SK-N-SH (cell line): ENCODE data around the gene ERC2. TPM values are rescaled to one million over a fixed set of nuclear protein-coding genes. Genes with fewer than 3 reads are reported as not detected.

Source experiments
- CTCF ChIA-PET: fragments of 300-600, 350-600 bp; formaldehyde crosslinking; extraction: SDS; loops from one replicate; lab custom pipeline; 2021; lab: Yijun Ruan, JAX
- POLR2A ChIA-PET: fragments of 350-600 bp; sonication (Branson Sonifier 250); formaldehyde crosslinking; extraction: SDS; loops from one replicate; lab custom pipeline; 2020; ENCODE audit warnings: antibody characterized with exemption, inconsistent platforms; lab: Yijun Ruan, JAX
- DNase-seq: peaks from one replicate; pipeline ENCODE4 v3.0.0; 2012
- H2AFZ ChIP-seq: fragments of 200-600 bp; sonication (generic); 2 replicates; pipeline ENCODE4 v1.8.1; 2016; ENCODE audit warnings: antibody characterized with exemption, mild to moderate bottlenecking, low read depth
- H3F3A ChIP-seq: fragments of 200-600 bp; sonication (generic); replicated peaks from 2 replicates; pipeline ENCODE3; 2016; ENCODE audit warnings: antibody characterized with exemption, mild to moderate bottlenecking; ENCODE audit not compliant: insufficient read depth
- H3K27ac ChIP-seq, 2 experiments: fragments of 200-500 bp in 1 of 2; fragments of 200-600 bp in 1 of 2; sonication (Bioruptor generic) in 1 of 2; sonication (generic), shearing (Covaris generic) in 1 of 2; 2 replicates each; pipeline versions ENCODE4 v1.5.1 to v1.6.1; 2014 to 2016; ENCODE audit warnings: low read depth in 2 of 2, inconsistent platforms in 1 of 2, low read length in 1 of 2, mild to moderate bottlenecking in 1 of 2, mixed read lengths in 1 of 2
- H3K27me3 ChIP-seq: fragments of 200-600 bp; sonication (generic), shearing (Covaris generic); 2 replicates; pipeline ENCODE4 v1.6.1; 2016; ENCODE audit warnings: mixed run types; ENCODE audit not compliant: insufficient read depth
- H3K36me3 ChIP-seq, 2 experiments: fragments of 200-500 bp in 1 of 2; fragments of 200-600 bp in 1 of 2; sonication (Bioruptor generic) in 1 of 2; sonication (generic) in 1 of 2; replicated peaks in 1 of 2; 2 replicates each; pipeline versions ENCODE3 to v1.5.1; 2014 to 2016; ENCODE audit warnings: low read length in 1 of 2, mild to moderate bottlenecking in 1 of 2; ENCODE audit not compliant: insufficient read depth in 2 of 2, control insufficient read depth in 1 of 2
- H3K4me1 ChIP-seq, 2 experiments: fragments of 200-500 bp in 1 of 2; fragments of 200-600 bp in 1 of 2; sonication (Bioruptor generic) in 1 of 2; sonication (generic), shearing (Covaris generic) in 1 of 2; 2 replicates each; pipeline versions ENCODE4 v1.5.1 to v1.6.1; 2014 to 2016; ENCODE audit warnings: low read depth in 1 of 2, low read length in 1 of 2, mixed run types in 1 of 2; ENCODE audit not compliant: insufficient read depth in 2 of 2, control insufficient read depth in 1 of 2
- H3K4me2 ChIP-seq: fragments of 200-600 bp; sonication (generic), shearing (Covaris generic); 2 replicates; pipeline ENCODE4 v1.6.1; 2017; ENCODE audit warnings: mixed run types
- H3K4me3 ChIP-seq, 2 experiments: fragments of 200-500 bp in 1 of 2; fragments of 200-600 bp in 1 of 2; sonication (Bioruptor generic) in 1 of 2; sonication (generic), shearing (Covaris generic) in 1 of 2; 2 replicates each; pipeline versions ENCODE4 v1.5.1 to v1.8.1; 2014 to 2016; ENCODE audit warnings: low read depth in 2 of 2, inconsistent platforms in 1 of 2, low read length in 1 of 2, mild to moderate bottlenecking in 1 of 2, mixed read lengths in 1 of 2, moderate library complexity in 1 of 2
- H3K79me2 ChIP-seq: fragments of 200-600 bp; sonication (generic); 2 replicates; pipeline ENCODE4 v1.8.1; 2017; ENCODE audit warnings: mild to moderate bottlenecking; ENCODE audit not compliant: insufficient read depth
- H3K9ac ChIP-seq: fragments of 200-600 bp; sonication (generic); 2 replicates; pipeline ENCODE4 v1.6.1; 2017; ENCODE audit warnings: mixed run types
- H3K9me2 ChIP-seq: fragments of 200-600 bp; sonication (generic); 2 replicates; pipeline ENCODE4 v1.6.1; 2017; ENCODE audit warnings: mixed run types
- H3K9me3 ChIP-seq: fragments of 200-600 bp; sonication (generic); 2 replicates; pipeline ENCODE4 v1.6.1; 2017; ENCODE audit warnings: mixed run types, mild to moderate bottlenecking, moderate library complexity
- H4K20me1 ChIP-seq: fragments of 200-600 bp; sonication (generic); 2 replicates; pipeline ENCODE4 v1.6.1; 2017; ENCODE audit warnings: mild to moderate bottlenecking, mixed run types; ENCODE audit not compliant: insufficient read depth
- CTCF ChIP-seq: fragments of 200-600 bp; sonication (generic); IDR thresholded peaks from 2 replicates; pipeline ENCODE4 v1.6.1; 2017; ENCODE audit warnings: antibody characterized with exemption, mild to moderate bottlenecking, moderate library complexity
- ELF1 ChIP-seq: IDR thresholded peaks from 2 replicates; pipeline ENCODE4 v1.4.0; 2012
- EZH2phosphoT487 ChIP-seq: fragments of 200-600 bp; sonication (generic); IDR thresholded peaks from 2 replicates; pipeline ENCODE4 v1.6.1; 2017; ENCODE audit warnings: low read depth, mixed run types, mild to moderate bottlenecking, antibody characterized with exemption, moderate library complexity, borderline replicate concordance
- FOSL2 ChIP-seq: IDR thresholded peaks from 2 replicates; pipeline ENCODE4 v1.4.0; 2012; ENCODE audit warnings: low read depth, mild to moderate bottlenecking, moderate library complexity, borderline replicate concordance
- FOXJ3 ChIP-seq: sonication (generic); formaldehyde crosslinking; IDR thresholded peaks from 2 replicates; pipeline ENCODE4 v1.5.1; 2020; ENCODE audit warnings: mild to moderate bottlenecking, missing genetic modification reagents
- GABPA ChIP-seq: IDR thresholded peaks from 2 replicates; pipeline ENCODE4 v1.4.0; 2012; ENCODE audit warnings: low read depth, mild to moderate bottlenecking
- MAX ChIP-seq: IDR thresholded peaks from 2 replicates; pipeline ENCODE4 v1.4.0; 2012; ENCODE audit warnings: low read depth
- NRF1 ChIP-seq: IDR thresholded peaks from 2 replicates; pipeline ENCODE4 v1.6.1; 2012; ENCODE audit warnings: low read depth, mild to moderate bottlenecking, low read length
- PBX3 ChIP-seq: IDR thresholded peaks from 2 replicates; pipeline ENCODE4; 2012
- POLR2AphosphoS5 ChIP-seq: IDR thresholded peaks from 2 replicates; pipeline ENCODE4 v1.6.1; 2012; ENCODE audit warnings: low read depth, low read length
- RAD21 ChIP-seq: IDR thresholded peaks from 2 replicates; pipeline ENCODE4 v1.6.1; 2012; ENCODE audit warnings: mild to moderate bottlenecking, low read length
- RCOR1 ChIP-seq: fragments of 150-350 bp; IDR thresholded peaks from 2 replicates; pipeline ENCODE4 v1.6.1; 2017; ENCODE audit warnings: antibody characterized with exemption, low read length
- RXRA ChIP-seq: IDR thresholded peaks from 2 replicates; pipeline ENCODE4 v1.4.0; 2012; ENCODE audit warnings: low read depth, mild to moderate bottlenecking, borderline replicate concordance
- SIN3A ChIP-seq: IDR thresholded peaks from 2 replicates; pipeline ENCODE4 v1.6.1; 2012; ENCODE audit warnings: low read depth, mild to moderate bottlenecking, low read length, moderate library complexity, borderline replicate concordance
- SMC3 ChIP-seq: IDR thresholded peaks from 2 replicates; pipeline ENCODE4 v1.6.1; 2012; ENCODE audit warnings: low read depth, low read length, improper control_type of control experiment
- TAF1 ChIP-seq: IDR thresholded peaks from 2 replicates; pipeline ENCODE4 v1.6.1; 2012; ENCODE audit warnings: low read depth, mild to moderate bottlenecking, low read length, moderate library complexity, borderline replicate concordance
- TEAD4 ChIP-seq: IDR thresholded peaks from 2 replicates; pipeline ENCODE4 v1.4.0; 2012; ENCODE audit warnings: mild to moderate bottlenecking, borderline replicate concordance; ENCODE audit not compliant: insufficient read depth
- ZBTB33 ChIP-seq: IDR thresholded peaks from 2 replicates; pipeline ENCODE4 v1.4.0; 2012; ENCODE audit warnings: low read depth, borderline replicate concordance
- WGBS: methylation state at CpG from one replicate; pipeline ENCODE4 v1.1.6; 2017; ENCODE audit warnings: low lambda C conversion rate; 5-methylcytosine and 5-hydroxymethylcytosine counted together
- polyA plus RNA-seq, 3 experiments: library from polyadenylated mRNA; depleted of rRNA; stranded (reverse); fragments of >200 nt; gene quantifications; 2 replicates each; pipeline ENCODE4 v1.2.3, GENCODE V29; 2012

The ERC2 gene
- polyA plus RNA-seq, 1 of the 3 experiments (the other 2 are of a cell fraction) = 1.6 TPM

- H3K9me2 ChIP-seq = no peaks in the 10 kb centered on the region
- no peak for TF ChIP-seq FOSL2
- TF ChIP-seq RCOR1 = no peak
- TF ChIP-seq RAD21 = no peak
- no peak for TF ChIP-seq ZBTB33
- TF ChIP-seq NRF1 = no peak
- no peak for TF ChIP-seq ELF1
- no peak for TF ChIP-seq TEAD4
- no peak for TF ChIP-seq SMC3
- no peak overlapping the region for H3K4me3 ChIP-seq
- H3K9me3 ChIP-seq = no peaks in the 10 kb centered on the region
- WGBS = 70% methylated on average over 5 of the region's 5 CpGs
- H4K20me1 ChIP-seq = no peaks in the 10 kb centered on the region
- no peaks in the 10 kb centered on the region for H3K36me3 ChIP-seq
- POLR2A ChIA-PET = no interaction called here
- no peak overlapping the region for H3K27ac ChIP-seq
- no peak overlapping the region for H3K9ac ChIP-seq
- CTCF ChIA-PET = no interaction called here
- H3K4me1 ChIP-seq = no peaks in the 10 kb centered on the region
- no peaks in the 10 kb centered on the region for H3F3A ChIP-seq
- DNase-seq = no peak
- no peaks in the 10 kb centered on the region for H3K79me2 ChIP-seq
- no peak overlapping the region for H3K4me2 ChIP-seq
- no peaks in the 10 kb centered on the region for H3K27me3 ChIP-seq
- H2AFZ ChIP-seq = no peak overlapping the region
Measured at GRCh38 chr3:55592572-55592971, 875.7 kb downstream of the ERC2 start.

GRCh38 chr3:55591888-55592287 lies 876.4 kb downstream of the ERC2 start:
- H3K79me2 ChIP-seq = no peaks in the 10 kb centered on the region
- POLR2A ChIA-PET = no interaction called here
- H3F3A ChIP-seq = no peaks in the 10 kb centered on the region
- no peak overlapping the region for H2AFZ ChIP-seq
- WGBS = 58% methylated on average over 3 of the region's 5 CpGs
- H3K36me3 ChIP-seq = no peaks in the 10 kb centered on the region
- no peak for DNase-seq
- H3K9me3 ChIP-seq = no peaks in the 10 kb centered on the region
- H3K9me2 ChIP-seq = no peaks in the 10 kb centered on the region
- no peaks in the 10 kb centered on the region for H4K20me1 ChIP-seq
- no peaks in the 10 kb centered on the region for H3K4me1 ChIP-seq
- no peak overlapping the region for H3K4me2 ChIP-seq
- no peak for TF ChIP-seq FOXJ3 (CRISPR knock-in tag)
- TF ChIP-seq SIN3A = no peak
- TF ChIP-seq, all 33 proteins: peak for 0
- H3K9ac ChIP-seq = no peak overlapping the region
- CTCF ChIA-PET = no interaction called here
- no peak overlapping the region for H3K4me3 ChIP-seq
- no peak overlapping the region for H3K27ac ChIP-seq
- H3K27me3 ChIP-seq = no peaks in the 10 kb centered on the region

GRCh38 chr3:55588146-55588765 lies 880.0 kb downstream of the ERC2 start:
- H2AFZ ChIP-seq = no peak overlapping the region
- ChIA-PET POLR2A (no interaction called here), CTCF (no interaction called here)
- no peak for TF ChIP-seq CTCF
- no peak for TF ChIP-seq RXRA
- TF ChIP-seq EZH2phosphoT487 = no peak
- TF ChIP-seq ELF1 = no peak
- no peak for TF ChIP-seq TAF1
- no peak for TF ChIP-seq MAX
- no peak for TF ChIP-seq FOXJ3 (CRISPR knock-in tag)
- no peak for TF ChIP-seq PBX3
- TF ChIP-seq GABPA = no peak
- no peak for TF ChIP-seq FOSL2
- TF ChIP-seq TEAD4 = no peak
- no peak for TF ChIP-seq POLR2AphosphoS5

More at GRCh38 chr3:55588146-55588765, 880.0 kb downstream of the ERC2 start:
- Histone ChIP-seq H3F3A (no peaks in the 10 kb centered on the region), H3K9me3 (no peaks in the 10 kb centered on the region), H3K27me3 (no peaks in the 10 kb centered on the region), H4K20me1 (no peaks in the 10 kb centered on the region), H3K9me2 (no peaks in the 10 kb centered on the region), H3K4me2 (no peak overlapping the region), H3K79me2 (no peaks in the 10 kb centered on the region), H3K27ac (no peak overlapping the region), H3K4me3 (no peak overlapping the region), H3K4me1 (peaks cover 0 to 9% of the 10 kb centered on the region in 2 experiments; a peak in 1 of 4 replicates), H3K9ac (no peak overlapping the region), H3K36me3 (no peaks in the 10 kb centered on the region)
- WGBS = 75% methylated on average over 10 of the region's 10 CpGs
- DNase-seq = no peak
